Activated T-helper 1 cell treated with anti-CD3 and anti-CD28 coated beads, Interleukin-2, amount 50 U/mL, for 16 hours (primary cell): ENCODE data around the gene TRMT112.

Experiments
- DNase-seq, 2 donors: peaks; one replicate each; pipeline ENCODE4 v3.0.0-alpha.2; 2020; ENCODE audit warnings: low read depth in 1 of 2, low spot score in 1 of 2

The TRMT112 gene

GRCh38 chr11:64294774-64295173 is 22.6 kb downstream of the TRMT112 start:
- no peak for DNase-seq

- DNase-seq: no peak
Measured at GRCh38 chr11:64292460-64293254, 24.7 kb downstream of the TRMT112 start.

- DNase-seq: no peak
Measured at GRCh38 chr11:64291752-64292459, 25.5 kb downstream of the TRMT112 start.

- no peak for DNase-seq
Measured at GRCh38 chr11:64291262-64291751, 26.1 kb downstream of the TRMT112 start, which contains the start of gene KCNK4. Gene KCNK4, plus strand, starts transcription at chr11:64291302. Its CDS starts 1,717 bp downstream, at chr11:64293019.

- no peak for DNase-seq
Measured at GRCh38 chr11:64290352-64291261, 26.8 kb downstream of the TRMT112 start.

GRCh38 chr11:64289002-64289564 is 28.3 kb downstream of the TRMT112 start:
- no peak for DNase-seq

GRCh38 chr11:64288353-64288750 is 29.0 kb downstream of the TRMT112 start:
- DNase-seq: no peak

- DNase-seq: no peak
Measured at GRCh38 chr11:64287676-64288352, 29.5 kb downstream of the TRMT112 start.

GRCh38 chr11:64286801-64287159 is 30.6 kb downstream of the TRMT112 start:
- no peak for DNase-seq

GRCh38 chr11:64285885-64286800 is 31.2 kb downstream of the TRMT112 start:
- no peak for DNase-seq

GRCh38 chr11:64284962-64285884 is 32.1 kb downstream of the TRMT112 start, which contains the start of gene GPR137:
Gene GPR137, plus strand, starts transcription at chr11:64285848. Its CDS starts 677 bp downstream, at chr11:64286525.
- peak; percentile 86 to 88 for DNase-seq

- DNase-seq: peak; percentile 80 to 87
Measured at GRCh38 chr11:64284048-64284961, 33.1 kb downstream of the TRMT112 start, which contains the start of gene BAD. Gene BAD, minus strand, starts transcription at chr11:64284665. Its CDS starts 297 bp downstream, at chr11:64284368.

GRCh38 chr11:64283092-64283491 is 34.3 kb downstream of the TRMT112 start:
- DNase-seq: no peak

- no peak for DNase-seq
Measured at GRCh38 chr11:64281957-64282770, 35.2 kb downstream of the TRMT112 start.

- no peak for DNase-seq
Measured at GRCh38 chr11:64278576-64279190, 38.7 kb downstream of the TRMT112 start.
